ENCODE measurements around the gene XRCC1. TPM values are rescaled to one million over a fixed set of nuclear protein-coding genes. Genes with fewer than 3 reads are reported as not detected.

XRCC1 gene
- total RNA-seq, 1 experiment from 2014 or later: 56.8 TPM

DNA sequence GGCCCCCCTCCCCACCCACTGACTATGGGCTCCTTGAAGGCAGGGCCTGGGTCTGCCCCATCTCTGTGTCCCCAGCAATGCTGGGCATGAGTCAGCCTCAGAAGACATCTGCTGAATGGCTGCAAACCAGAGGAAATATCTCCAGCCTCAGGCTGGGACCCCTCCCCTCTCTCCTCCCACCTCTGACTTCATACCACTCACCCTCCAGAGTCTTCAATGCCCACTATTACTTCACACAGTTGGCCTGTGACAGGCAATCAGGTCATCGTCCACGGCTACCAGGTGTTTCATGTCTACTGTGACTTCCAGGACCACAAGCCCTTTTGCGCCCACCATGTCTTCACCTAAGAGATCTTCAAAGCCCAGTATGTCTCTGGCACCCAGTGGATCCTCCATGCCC lies 36.5 kb upstream of the XRCC1 start, which contains the start of gene SRRM5:
Gene SRRM5, plus strand, starts transcription at position 301 of the 400 bp plus-strand sequence. Its CDS starts 34 bp downstream, at position 335.
- DNase-seq: no peak
- no peak for TF ChIP-seq CTCF (IDR thresholded peaks at IDR 0.05; ENCODE audit: unreplicated experiment)
- H3K36me3 Mint-ChIP-seq (ENCODE audit: insufficient read depth, unreplicated experiment): peaks cover 9% of the 10 kb centered on the region
- no peaks in the 10 kb centered on the region for H3K4me1 Mint-ChIP-seq (ENCODE audit: low read depth, unreplicated experiment)
- BruUV-seq (replicated peaks): no TSS peak
- H3K27me3 Mint-ChIP-seq (ENCODE audit: unreplicated experiment): no peaks in the 10 kb centered on the region
- no peak within 1 kb of the TSS for H3K27ac Mint-ChIP-seq (ENCODE audit: unreplicated experiment)
- no peak within 1 kb of the TSS for H3K4me3 Mint-ChIP-seq (ENCODE audit: low read depth, unreplicated experiment)
- H3K9me3 Mint-ChIP-seq (ENCODE audit: low read depth, unreplicated experiment): peaks cover 9% of the 10 kb centered on the region
- CTCF ChIA-PET: no interaction called here
- intact Hi-C loops (cut with micrococcal nuclease; ENCODE audit: unreplicated experiment): no loop called here

DNA sequence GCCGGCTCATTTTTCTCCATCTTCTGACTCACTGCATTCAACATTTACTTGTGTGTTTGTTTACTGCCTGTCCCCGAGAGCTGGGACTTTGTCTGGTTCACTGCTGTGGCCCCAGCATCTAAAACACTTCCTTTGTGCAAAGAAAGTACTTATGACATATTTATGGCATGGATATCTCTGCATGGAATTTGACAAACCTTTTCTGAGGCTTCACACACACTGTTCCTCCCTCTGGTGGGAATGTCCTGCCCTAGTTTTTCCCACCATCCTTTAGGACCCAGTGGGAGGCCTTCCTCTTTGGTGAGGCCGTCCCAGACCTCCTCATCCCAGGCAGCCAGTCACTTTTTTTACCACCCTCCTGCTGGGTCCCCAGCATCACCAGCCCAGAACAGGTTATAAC lies 35.2 kb upstream of the XRCC1 start:
- Mint-ChIP-seq H3K4me1 (ENCODE audit: low read depth, unreplicated experiment) (no peaks in the 10 kb centered on the region), H3K36me3 (ENCODE audit: insufficient read depth, unreplicated experiment) (peaks cover 17% of the 10 kb centered on the region), H3K9me3 (ENCODE audit: low read depth, unreplicated experiment) (peaks cover 9% of the 10 kb centered on the region), H3K4me3 (ENCODE audit: low read depth, unreplicated experiment) (no peak overlapping the region), H3K27me3 (ENCODE audit: unreplicated experiment) (no peaks in the 10 kb centered on the region), H3K27ac (ENCODE audit: unreplicated experiment) (no peak overlapping the region)
- CTCF ChIA-PET: no interaction called here
- intact Hi-C loops (cut with micrococcal nuclease; ENCODE audit: unreplicated experiment): no loop called here
- TF ChIP-seq CTCF (IDR thresholded peaks at IDR 0.05; ENCODE audit: unreplicated experiment): no peak
- DNase-seq: no peak
- no TSS peak for BruUV-seq (replicated peaks)

DNA sequence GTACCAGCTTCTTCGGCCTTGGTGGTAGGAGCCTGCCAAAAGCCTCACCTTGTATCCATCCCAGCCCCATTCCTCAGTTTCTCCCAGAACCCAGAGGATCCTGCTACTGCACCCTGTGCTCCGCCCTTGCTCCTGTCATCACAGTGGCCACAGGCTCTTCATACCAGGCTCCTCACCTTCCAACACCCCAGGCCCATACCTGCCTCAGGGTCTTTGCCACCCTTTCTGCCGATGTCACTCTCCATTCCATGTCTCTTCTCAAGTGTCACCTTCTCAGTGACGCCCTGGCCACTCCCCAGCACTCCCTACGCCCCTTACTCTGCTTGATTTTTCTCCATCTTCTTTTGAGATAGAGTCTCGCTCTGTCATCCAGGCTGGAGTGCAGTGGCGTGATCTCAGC lies 34.5 kb upstream of the XRCC1 start:
- intact Hi-C loops (cut with micrococcal nuclease; ENCODE audit: unreplicated experiment): no loop called here
- CTCF ChIA-PET: no interaction called here
- Mint-ChIP-seq H3K27ac (ENCODE audit: unreplicated experiment) (no peak overlapping the region), H3K4me1 (ENCODE audit: low read depth, unreplicated experiment) (no peaks in the 10 kb centered on the region), H3K27me3 (ENCODE audit: unreplicated experiment) (no peaks in the 10 kb centered on the region), H3K36me3 (ENCODE audit: insufficient read depth, unreplicated experiment) (peaks cover 17% of the 10 kb centered on the region), H3K4me3 (ENCODE audit: low read depth, unreplicated experiment) (no peak overlapping the region), H3K9me3 (ENCODE audit: low read depth, unreplicated experiment) (peaks cover 9% of the 10 kb centered on the region)
- BruUV-seq (replicated peaks): no TSS peak
- TF ChIP-seq CTCF (IDR thresholded peaks at IDR 0.05; ENCODE audit: unreplicated experiment): no peak
- DNase-seq: no peak

- BruUV-seq (replicated peaks): no TSS peak
- CTCF ChIA-PET: no interaction called here
- H3K4me3 Mint-ChIP-seq (ENCODE audit: low read depth, unreplicated experiment): no peak overlapping the region
- DNase-seq: no peak
- intact Hi-C loops (cut with micrococcal nuclease; ENCODE audit: unreplicated experiment): no loop called here
- no peak for TF ChIP-seq CTCF (IDR thresholded peaks at IDR 0.05; ENCODE audit: unreplicated experiment)
- H3K4me1 Mint-ChIP-seq (ENCODE audit: low read depth, unreplicated experiment): no peaks in the 10 kb centered on the region
- H3K9me3 Mint-ChIP-seq (ENCODE audit: low read depth, unreplicated experiment): no peaks in the 10 kb centered on the region
- peaks cover 8% of the 10 kb centered on the region for H3K36me3 Mint-ChIP-seq (ENCODE audit: insufficient read depth, unreplicated experiment)
- H3K27ac Mint-ChIP-seq (ENCODE audit: unreplicated experiment): no peak overlapping the region
- no peaks in the 10 kb centered on the region for H3K27me3 Mint-ChIP-seq (ENCODE audit: unreplicated experiment)
Observed at GRCh38 chr19:43607238-43608205, 32.2 kb upstream of the XRCC1 start.
